ENCODE measurements around the gene GPRC5B. TPM values are rescaled to one million over a fixed set of nuclear protein-coding genes. Genes with fewer than 3 reads are reported as not detected.

The GPRC5B gene
- total and polyA plus RNA-seq, 2 of the 8 experiments (the other 6 are each of a cell fraction or from before 2014, with no cell fraction given) = 106 to 160 TPM

- H3K9ac ChIP-seq (replicated peaks in 1 of 4; ENCODE audit: extremely low read depth in 1 of 4, low read depth in 3 of 4, low read length in 3 of 4) = no peak overlapping the region
- H2BK120ac ChIP-seq (replicated peaks; ENCODE audit: low read depth, low read length) = no peak overlapping the region
- no peak overlapping the region for H3K23ac ChIP-seq (ENCODE audit: insufficient read length)
- no peak overlapping the region for H3K4me2 ChIP-seq (ENCODE audit: insufficient read depth in 1 of 2, low read depth in 2 of 2, low read length in 2 of 2)
- no peak for FAIRE-seq
- no peak overlapping the region for H2AK5ac ChIP-seq (ENCODE audit: low read depth, low read length)
- H2BK5ac ChIP-seq (ENCODE audit: low read depth, low read length) = no peak overlapping the region
- no peaks in the 10 kb centered on the region for H3K79me1 ChIP-seq (ENCODE audit: low read depth, low read length)
- no peak overlapping the region for H2BK15ac ChIP-seq (ENCODE audit: low read length)
- H3K56ac ChIP-seq (replicated peaks; ENCODE audit: insufficient read length, low read depth, low read length) = no peak overlapping the region
- no peaks in the 10 kb centered on the region for H3K27me3 ChIP-seq (replicated peaks in 1 of 4; ENCODE audit: control insufficient read depth in 3 of 4, extremely low read depth in 1 of 4, insufficient read depth in 3 of 4, low read length in 3 of 4)
- no peak overlapping the region for H4K91ac ChIP-seq (replicated peaks; ENCODE audit: insufficient read length, low read length)
- H3K27ac ChIP-seq (ENCODE audit: low read depth, low read length) = no peak overlapping the region
- WGBS, 2 experiments (ENCODE audit: extremely low coverage in 1 of 2, insufficient coverage in 1 of 2, insufficient read length in 1 of 2, insufficient replicate concordance in 2 of 2, low coverage in 1 of 2, low lambda C conversion rate in 2 of 2, missing lambda C conversion rate in 1 of 2) = 92% methylated on average over 2 of the region's 2 CpGs; no CpG with 5 or more reads in 1 of the 2 experiments
- CTCF ChIA-PET (ENCODE audit: partially characterized antibody) = no interaction called here
- no peaks in the 10 kb centered on the region for H3K23me2 ChIP-seq (ENCODE audit: low read depth, low read length)
- H3K79me2 ChIP-seq (ENCODE audit: control insufficient read depth in 1 of 2, insufficient read depth in 2 of 2, low read length in 2 of 2) = no peaks in the 10 kb centered on the region
- no peak overlapping the region for H4K5ac ChIP-seq (ENCODE audit: insufficient read length, low read depth, low read length)
- no peaks in the 10 kb centered on the region for H4K20me1 ChIP-seq (replicated peaks in 1 of 2; ENCODE audit: control insufficient read depth in 1 of 2, insufficient read depth in 2 of 2, low read length in 2 of 2)
- no peak overlapping the region for H2BK20ac ChIP-seq (ENCODE audit: low read length)
- no peaks in the 10 kb centered on the region for H3K9me3 ChIP-seq (ENCODE audit: insufficient read depth in 2 of 2, low read depth in 1 of 2, low read length in 1 of 2)
- H3K18ac ChIP-seq (ENCODE audit: extremely low read depth, low read length) = no peak overlapping the region
- H3K4ac ChIP-seq (replicated peaks; ENCODE audit: insufficient read length, low read depth, low read length) = no peak overlapping the region
- POLR2A ChIA-PET (ENCODE audit: partially characterized antibody) = no interaction called here
- no peak overlapping the region for H3K4me3 ChIP-seq (ENCODE audit: extremely low read depth in 1 of 4, insufficient read depth in 2 of 4, low read depth in 3 of 4, low read length in 4 of 4)
- TF ChIP-seq SIRT6 (IDR thresholded peaks at IDR 0.05; ENCODE audit: low read length) (no peak), EP300 (IDR thresholded peaks at IDR 0.05; ENCODE audit: borderline replicate concordance in 1 of 2, low read depth in 2 of 2, low read length in 2 of 2) (no peak), BCL11A (IDR thresholded peaks at IDR 0.05; ENCODE audit: low read depth in 2 of 2, low read length in 2 of 2) (no peak), SP2 (IDR thresholded peaks at IDR 0.05; ENCODE audit: low read length) (no peak), CHD1 (IDR thresholded peaks at IDR 0.05; ENCODE audit: low read depth, low read length) (no peak)
- no peak overlapping the region for H3K14ac ChIP-seq (ENCODE audit: insufficient read length)
- no peak overlapping the region for H2BK12ac ChIP-seq (ENCODE audit: low read depth, low read length)
- no peak overlapping the region for H4K8ac ChIP-seq (ENCODE audit: extremely low read depth, insufficient read depth, low read length)
- no peaks in the 10 kb centered on the region for H3K4me1 ChIP-seq (replicated peaks in 1 of 4; ENCODE audit: control insufficient read depth in 3 of 4, insufficient read depth in 4 of 4, low read length in 3 of 4)
- no peaks in the 10 kb centered on the region for H3K36me3 ChIP-seq (ENCODE audit: control insufficient read depth in 2 of 4, insufficient read depth in 4 of 4, low read length in 3 of 4)
- DNase-seq (ENCODE audit: low read depth in 1 of 2, low spot score in 2 of 2) = no peak
- no peak overlapping the region for H2AFZ ChIP-seq (ENCODE audit: low read length)
These were observed 62.1 kb downstream of the GPRC5B start for GRCh38 chr16:19822533-19822932.
